GM19438 (cell line): ENCODE data around the gene HIVEP1.

Experiments
- ATAC-seq: cut with Tn5 transposase; IDR thresholded peaks from one replicate; pipeline ENCODE4 v1.9.1; 2021; ENCODE audit warnings: low read depth; ENCODE audit not compliant: unreplicated experiment

The HIVEP1 gene

DNA sequence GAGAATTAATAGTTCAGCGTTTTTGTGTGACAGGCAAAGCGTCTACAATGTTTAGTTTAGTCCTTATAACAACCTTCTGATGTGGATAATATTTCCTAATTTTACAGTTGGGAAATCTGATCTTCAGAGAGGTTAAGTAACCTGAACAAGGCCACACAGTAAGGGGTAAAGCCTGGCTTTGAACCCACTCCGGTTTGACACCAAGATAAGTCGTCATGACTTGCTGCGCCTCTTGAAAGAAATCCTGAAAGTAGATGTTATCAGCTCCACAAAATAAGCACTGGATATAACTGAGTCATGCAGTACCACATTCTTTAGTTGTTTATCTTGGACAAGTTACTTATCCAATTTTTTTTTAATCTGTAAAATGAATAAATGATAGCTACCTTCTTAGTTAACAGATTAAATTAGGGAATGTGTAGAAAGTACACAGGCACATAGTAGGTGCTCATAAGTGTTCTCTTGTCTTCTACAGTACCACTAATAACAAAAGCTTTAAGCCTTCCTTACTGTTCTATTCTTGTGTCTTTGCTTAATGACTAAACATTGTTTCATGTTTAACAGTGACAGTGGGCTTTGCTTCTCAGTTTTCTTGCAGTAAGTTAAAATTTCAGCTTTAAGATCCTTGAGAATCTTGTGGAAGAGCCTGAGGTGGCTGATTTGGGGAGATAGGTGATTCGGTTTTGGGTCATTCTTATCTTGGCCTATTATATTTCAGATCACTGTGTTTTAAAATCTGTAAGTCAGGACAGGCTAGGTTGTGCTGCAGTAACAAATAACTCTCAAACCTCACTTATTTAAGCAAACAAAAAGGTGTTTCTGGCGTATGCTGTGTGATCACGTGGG, 2.1 kb downstream of the HIVEP1 start:
- ATAC-seq, result no peak

DNA sequence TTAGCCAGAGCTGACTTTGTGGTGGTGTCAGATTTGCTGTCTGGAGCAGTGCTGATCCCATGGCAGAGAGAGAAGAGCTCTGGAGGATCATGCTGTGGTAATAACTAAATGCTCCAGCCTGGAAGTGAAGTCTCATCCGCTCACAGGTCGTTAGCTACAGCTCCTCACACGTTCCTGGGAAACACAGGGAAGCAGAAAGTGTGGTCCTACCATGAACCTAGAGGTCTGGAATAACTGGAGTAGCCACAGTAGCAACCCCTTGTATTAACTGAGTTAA, 2.7 kb downstream of the HIVEP1 start:
- no peak for ATAC-seq

DNA sequence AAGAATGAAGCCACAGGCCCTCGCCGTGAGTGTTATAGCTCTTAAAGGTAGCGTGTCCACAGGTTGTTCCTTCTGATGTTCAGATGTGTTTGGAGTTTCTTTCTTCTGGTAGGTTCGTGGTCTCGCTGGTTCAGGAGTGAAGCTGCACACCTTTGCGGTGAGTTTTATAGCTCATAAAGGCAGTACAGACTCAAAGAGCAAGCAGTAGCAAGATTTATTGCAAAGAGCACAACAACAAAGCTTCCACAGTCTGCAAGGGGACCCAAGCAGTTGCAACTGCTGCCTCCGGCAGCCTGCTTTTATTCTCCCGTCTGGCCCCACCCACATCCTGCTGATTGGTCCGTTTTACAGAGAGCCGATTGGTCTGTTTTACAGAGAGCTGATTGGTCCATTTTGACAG, 5.2 kb downstream of the HIVEP1 start:
- no peak for ATAC-seq

DNA sequence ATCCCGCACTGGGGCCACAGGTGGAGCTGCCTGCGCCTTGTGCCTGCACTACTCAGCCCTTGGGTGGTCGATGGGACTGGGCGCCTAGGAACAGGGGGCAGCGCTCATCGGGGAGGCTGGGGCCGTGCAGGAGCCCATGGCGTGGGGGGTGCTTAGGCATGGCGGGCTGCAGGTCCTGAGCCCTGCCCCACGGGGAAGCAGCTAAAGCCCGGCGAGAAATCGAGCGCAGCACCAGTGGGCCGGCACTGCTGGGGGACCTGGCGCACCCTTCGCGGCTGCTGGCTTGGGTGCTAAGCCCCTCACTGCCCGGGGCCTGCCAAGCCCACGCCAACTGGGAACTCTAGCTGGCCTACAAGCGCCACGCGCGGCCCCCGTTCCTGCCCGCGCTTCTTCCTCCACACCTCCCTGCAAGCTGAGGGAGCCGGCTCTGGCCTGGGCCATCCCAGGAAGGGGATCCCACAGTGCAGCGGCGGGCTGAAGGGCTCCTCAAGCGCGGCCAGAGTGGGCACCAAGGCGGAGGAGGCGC, 5.8 kb downstream of the HIVEP1 start:
- no peak for ATAC-seq

DNA sequence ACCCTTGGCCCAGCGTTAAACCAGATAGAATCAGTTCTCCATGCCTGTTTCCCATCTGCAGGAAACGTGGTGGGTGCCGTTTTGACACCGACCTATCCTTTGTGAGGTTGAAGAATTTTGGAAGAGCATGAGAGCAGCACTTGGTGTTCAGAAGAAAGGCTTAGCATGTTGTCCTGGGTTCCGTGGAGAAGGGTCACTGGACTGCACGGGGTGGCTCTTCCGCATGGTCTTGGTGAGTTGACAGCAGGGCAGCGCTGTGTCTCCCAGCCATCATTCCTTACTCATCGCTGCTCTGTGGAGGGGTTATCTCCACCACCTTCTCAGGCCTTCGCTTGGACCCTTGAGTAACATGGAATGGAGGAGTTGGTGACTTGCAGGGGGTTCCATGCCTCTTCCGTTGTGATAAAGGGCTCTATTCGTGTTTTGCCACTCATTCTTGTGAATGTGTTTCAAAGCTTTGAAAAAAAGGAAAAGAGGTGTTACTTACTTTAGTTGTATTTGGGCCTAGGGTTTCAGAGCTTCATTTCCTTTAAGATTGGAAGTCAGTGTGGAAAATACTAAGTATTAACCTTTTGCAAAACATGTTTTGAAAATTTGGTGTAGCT, 8.2 kb downstream of the HIVEP1 start:
- ATAC-seq, result no peak

DNA sequence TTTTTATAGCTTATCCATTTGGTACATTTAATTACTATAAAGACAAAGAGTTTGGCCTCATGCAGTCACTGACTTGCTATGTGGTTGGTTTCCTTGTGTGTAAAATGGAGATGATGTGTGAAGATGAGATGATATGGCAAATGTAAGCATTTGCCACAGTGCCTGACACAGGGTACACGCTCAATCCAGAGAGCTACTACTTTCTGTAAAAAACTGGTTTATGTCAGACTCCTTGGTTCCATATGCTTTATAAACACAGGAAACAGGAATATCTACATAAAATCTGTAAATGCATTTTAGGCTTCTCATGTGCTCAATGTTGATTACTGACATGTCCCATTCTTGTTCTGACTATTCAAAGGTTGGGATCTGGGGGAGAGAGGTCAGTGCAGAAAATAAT, 10.4 kb downstream of the HIVEP1 start:
- ATAC-seq, result no peak

DNA sequence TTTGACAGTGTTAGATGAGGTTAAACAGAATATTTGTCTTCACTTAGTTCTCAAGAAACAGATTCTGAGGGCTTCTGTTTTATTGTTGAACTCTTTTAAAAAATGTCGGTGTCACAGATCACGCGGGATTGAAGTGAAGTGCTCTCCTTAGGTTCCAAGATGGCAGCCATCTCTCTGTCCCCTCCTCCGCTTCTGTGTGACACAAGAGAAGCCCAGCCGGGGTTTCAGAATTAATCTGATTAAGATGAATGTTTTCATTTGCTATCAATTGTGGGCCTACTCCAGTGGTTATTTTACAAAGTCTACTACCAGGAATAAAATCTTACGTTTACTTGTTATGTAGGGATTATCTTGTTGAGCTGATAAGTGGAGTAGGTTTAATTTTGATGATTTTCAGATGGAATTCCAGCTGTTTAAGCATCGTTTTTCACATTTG, 10.9 kb downstream of the HIVEP1 start:
- ATAC-seq, result no peak

DNA sequence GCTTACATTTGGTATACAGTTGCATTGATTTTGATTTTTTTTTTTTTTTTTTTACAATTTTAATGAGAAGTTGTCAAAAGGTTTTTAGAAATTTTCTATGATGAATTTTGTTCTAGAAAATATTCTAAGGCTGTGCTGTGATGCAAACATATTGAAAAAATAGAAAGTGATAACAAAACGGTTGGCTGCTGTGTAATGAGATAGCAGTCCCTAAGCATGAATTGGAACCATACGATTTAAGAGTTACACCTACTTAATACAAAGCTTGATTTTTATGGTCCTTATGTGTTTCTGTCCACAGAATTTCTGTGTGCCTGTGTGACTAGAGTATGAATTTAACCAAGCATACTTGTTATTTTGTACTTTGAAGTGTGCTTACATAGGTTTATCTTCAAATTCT, 12.1 kb downstream of the HIVEP1 start:
- ATAC-seq, result no peak

DNA sequence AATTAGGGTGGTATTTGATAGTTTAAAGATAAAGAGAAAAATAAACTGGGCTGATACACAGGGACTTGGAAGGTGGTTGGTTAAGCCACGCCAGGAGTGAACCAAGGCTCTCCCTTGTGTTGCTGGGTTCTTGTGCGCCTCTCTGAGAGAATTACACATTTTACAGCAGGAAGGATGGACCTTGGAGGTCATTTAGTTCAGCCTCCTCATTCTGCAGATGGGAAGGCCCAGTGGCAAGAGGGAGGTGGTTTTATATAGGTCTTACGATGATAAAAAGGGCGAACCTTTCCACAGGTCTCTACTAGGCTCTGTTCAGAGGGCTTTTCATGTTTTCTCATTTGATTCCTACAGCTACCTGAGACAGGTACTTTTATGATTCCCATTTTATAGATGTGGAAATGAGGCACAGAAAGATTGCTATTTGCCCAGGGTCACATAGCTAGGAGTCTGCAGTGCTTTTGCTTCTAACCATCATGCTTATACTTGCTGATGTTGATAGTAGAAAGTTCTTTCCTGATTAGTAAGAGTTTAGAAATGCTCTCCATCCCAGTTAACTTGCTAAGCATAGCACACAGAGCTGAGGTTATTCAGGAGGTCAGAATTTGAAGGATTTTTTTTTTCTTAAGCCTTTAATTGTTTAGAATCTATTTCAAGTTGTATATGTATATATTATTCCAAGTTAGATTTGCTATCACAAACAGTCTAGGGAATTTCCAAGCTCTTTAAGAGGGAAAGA, 12.8 kb downstream of the HIVEP1 start:
- no peak for ATAC-seq

DNA sequence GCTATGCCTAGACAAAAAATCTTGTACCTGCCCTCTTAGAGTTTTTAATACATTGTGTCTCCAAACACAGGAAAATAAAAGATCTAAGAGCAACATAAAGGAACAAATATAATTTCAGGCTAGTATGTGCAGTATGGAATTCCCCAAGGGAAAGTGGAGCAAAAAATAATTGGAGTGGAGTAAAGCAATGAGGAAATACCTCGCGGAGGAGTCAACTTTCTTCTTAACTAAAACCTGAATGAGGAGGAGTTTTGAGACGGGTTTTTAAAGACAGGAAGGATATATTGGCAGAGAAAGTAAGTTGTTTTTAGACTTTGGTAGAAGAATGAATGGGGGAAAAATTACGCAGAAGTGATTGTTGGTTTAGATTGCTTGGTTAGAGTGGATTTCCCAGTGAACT, 14.0 kb downstream of the HIVEP1 start:
- ATAC-seq, result no peak

DNA sequence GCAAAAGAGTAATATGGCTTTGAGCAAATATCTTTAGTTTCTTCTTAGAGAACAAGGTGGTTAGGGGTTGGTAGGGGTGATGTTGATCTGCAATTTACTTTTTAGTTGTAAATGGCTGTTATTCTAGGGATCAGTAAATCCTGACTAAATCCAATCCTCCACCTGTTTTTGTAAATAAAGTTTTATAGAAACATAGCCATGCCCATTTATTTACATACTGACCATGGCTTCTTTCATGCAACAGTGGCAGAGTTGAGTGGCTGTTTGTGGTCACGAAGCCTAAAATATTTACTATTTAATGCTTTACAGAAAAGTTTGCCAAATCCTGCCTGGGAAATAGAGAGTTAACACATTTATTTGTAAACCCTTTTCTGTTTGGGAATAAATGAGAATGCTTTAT, 14.7 kb downstream of the HIVEP1 start:
- no peak for ATAC-seq

DNA sequence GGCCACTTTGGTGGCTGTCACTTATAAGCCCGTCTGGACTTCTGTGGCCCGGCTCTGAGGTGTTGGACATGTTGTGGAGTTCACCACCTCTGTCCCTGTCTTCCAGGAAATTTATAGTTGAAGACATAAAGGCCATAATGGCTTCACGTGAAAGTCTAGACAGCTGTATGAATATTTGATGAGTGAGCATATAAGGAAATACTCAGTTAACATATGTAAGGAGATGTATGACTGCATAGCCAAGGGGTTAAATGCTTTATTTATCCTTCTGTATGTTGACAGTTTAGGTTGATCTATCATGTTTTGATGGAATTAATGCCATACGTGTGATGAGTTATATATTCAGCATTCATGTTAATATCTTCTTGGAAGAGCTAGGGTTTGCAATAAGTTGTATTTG, 16.1 kb downstream of the HIVEP1 start:
- ATAC-seq, result no peak

DNA sequence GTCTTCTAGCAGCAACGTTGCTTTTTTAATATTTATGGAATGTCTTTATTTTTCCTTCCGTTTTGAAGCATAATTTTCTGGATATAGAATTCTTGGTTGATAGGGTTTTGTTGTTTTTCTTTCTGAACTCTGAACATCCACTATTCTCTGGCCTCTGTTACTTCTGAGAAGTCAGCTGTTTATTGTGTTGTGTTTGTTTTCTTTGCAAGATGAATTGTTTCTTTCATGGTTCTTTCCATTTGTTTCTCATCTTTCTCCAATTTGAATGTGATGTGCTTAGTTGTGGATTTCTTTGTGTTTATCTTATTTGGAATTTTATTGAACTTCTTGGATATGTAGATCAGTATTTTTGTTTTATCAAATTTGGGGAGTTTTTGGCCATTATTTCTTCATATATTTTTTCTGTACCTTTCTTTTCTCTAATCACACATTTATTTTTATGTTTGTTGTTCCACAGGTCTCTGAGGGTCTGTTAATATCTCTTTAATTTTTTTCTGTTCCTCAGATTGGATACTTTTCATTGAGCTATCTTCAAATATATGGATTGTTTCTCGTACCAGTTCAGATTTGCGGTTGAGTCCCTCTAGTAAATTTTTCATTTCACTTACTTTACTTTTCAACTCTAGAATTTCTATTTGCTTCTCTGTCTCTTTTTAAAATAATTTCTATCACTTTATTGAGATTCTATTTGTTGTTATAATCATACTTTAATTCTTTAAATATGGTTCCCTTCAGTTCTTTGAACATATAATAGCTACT, 18.0 kb downstream of the HIVEP1 start:
- no peak for ATAC-seq

DNA sequence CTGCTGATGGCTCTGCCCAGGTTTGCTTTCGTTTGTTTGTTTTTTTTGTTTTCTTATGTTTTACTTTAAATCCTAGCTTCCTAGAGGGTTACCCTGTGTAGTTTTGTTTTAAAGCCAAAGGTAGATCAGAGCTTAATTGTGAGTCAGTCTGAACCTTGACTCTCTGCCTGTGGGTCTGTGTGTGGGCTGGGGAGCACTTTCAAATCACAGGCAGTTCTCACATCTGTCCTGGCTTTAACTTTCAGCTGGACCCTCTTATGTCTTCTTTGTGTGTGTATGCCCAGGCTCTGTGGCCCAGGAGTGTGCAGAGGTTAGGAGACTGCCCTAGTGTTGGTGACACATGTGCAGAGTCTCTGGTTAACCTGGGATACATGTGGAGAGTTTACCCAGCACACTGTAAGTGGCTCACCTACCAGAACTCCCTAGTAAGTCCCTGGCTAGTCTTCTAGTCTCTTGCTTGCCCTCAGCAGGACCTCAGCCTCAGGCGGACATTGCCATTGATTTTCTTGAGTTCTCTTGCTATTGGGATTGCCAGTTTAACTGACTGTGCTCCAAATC, 19.0 kb downstream of the HIVEP1 start:
- ATAC-seq, result no peak

DNA sequence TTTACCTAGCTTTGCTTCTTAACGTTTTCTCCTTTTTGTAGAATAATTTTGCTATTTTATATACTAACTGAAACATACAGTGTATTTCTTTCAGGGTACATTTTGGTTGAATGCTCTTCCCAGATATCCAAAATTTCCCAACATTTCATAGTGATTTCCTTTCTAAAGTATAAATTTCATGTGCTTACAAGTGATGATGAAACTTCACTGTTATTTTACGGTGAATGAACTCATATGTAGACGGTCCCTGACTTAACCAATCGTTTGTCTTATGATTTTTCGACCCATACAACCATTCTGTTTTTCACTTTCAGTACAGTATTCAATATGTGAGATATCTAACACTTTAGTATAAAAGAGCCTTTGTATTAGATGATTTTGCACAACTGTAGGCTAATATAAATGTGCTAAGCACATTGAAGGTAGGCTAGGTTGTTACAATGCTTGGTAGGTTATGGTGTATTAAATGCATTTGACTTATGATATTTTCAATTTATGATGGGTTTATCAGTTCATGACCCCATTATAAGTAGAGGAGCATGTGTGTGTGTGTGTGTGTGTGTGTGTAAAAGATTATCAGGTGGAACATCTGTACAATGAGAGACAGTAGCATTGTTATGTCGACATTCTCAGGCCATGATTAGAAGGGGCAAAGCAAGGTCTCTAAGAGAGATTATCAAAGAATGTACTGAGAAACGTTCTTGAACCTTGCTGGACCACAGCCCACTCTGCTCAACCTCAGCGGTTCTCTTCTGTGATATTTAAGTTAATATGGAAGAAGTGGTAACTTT, 20.9 kb downstream of the HIVEP1 start:
- no peak for ATAC-seq

DNA sequence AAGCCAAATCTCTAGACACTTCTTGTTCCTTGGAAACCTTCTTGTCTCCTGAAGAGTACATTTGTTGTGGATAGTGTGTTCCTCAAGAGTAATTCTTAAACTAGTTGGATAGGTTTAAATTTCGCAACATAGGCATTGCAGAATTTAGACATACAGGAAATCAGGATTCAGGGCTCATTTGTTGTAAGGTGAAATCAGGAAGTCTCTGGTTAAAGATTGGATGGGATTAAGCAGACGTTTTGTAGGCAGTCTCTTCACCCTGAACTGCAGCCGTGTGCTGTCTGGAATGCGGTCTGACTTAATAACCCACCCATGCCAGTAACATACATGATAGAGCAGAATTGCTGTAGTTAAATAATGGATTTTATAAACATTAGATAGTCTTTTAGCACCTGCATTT, 21.7 kb downstream of the HIVEP1 start:
- ATAC-seq, result no peak

DNA sequence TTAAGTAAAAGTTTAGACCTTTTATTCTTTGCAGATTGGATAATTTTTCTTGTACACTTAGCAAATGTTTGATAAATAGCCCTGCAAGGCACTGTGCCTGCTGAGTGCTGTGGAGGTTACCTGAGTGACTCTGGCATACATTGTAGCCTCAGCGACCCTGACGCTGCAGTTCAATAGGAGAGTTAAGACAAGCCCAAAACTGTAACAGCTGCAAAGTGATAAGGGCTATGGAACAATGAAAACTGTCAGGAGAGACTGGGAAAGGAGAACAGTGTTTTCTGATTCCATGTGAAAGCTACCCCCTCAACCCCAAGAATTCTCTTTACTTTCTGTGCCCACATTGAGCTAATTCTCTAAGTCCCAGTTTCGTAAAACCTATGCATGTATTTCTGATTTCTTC, 22.2 kb downstream of the HIVEP1 start:
- no peak for ATAC-seq

DNA sequence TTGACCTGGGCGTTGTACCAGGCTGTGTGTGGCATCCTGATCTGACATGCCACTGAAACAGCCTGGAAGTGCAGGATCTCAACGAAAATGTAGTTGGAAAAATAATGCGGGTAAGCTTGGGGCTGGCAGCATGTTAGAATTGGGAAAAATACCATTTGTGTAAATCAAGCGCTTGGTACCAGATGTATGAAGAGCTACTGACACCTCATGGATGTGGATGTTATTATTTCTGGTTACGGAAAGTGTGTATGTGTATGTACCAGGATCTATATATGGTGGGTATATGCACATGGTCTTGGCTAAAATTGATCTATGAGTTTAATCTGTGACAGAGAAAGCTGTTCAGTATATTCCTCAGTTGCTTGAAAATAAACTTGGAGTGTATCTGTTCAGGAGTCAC, 22.7 kb downstream of the HIVEP1 start:
- ATAC-seq, result no peak

DNA sequence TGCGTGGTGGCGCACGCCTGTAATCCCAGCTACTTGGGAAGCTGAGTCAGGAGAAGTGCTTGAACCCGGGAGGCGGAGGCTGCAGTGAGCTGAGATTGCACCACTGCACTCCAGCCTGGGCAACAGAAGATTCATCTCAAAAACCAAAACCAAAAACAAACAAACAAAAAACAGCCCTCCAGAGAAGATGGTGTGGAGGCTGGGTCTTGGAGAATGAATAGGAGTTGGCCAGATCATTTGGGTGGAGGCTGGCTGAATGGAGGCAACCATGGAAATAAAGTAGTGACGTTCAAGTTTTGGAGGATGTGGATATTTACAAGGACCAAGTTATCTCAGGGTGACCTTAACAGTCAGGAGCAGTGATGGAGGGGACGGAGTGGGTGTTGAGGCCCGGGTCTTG, 24.7 kb downstream of the HIVEP1 start:
- no peak for ATAC-seq

DNA sequence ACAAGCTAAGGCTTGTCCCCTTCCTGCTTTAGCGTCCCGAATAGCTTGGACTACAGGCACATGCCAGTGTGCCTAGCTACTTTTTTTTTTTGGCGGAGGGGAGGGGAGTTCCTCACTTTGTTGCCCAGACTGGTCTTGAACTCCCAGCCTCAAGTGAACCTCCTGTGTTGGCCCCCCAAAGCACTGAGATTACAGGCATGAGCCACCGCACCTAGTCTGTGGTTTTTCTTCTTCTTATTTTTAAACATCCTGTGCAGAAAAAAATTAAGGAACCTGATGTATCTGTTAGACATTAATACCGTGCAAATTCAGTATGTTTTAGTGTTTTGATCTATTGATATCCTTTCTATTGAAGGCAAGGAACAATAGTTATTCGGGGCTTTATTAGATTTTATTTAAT, 25.7 kb downstream of the HIVEP1 start:
- no peak for ATAC-seq
